COR-L47 (cell line): Measurements from ENCODE around the gene RAB34.

Experiments used
- DNase-seq: peaks from one replicate; lab custom pipeline; 2025; lab: John Stamatoyannopoulos, UW

The RAB34 gene, protein sequence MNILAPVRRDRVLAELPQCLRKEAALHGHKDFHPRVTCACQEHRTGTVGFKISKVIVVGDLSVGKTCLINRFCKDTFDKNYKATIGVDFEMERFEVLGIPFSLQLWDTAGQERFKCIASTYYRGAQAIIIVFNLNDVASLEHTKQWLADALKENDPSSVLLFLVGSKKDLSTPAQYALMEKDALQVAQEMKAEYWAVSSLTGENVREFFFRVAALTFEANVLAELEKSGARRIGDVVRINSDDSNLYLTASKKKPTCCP

DNA sequence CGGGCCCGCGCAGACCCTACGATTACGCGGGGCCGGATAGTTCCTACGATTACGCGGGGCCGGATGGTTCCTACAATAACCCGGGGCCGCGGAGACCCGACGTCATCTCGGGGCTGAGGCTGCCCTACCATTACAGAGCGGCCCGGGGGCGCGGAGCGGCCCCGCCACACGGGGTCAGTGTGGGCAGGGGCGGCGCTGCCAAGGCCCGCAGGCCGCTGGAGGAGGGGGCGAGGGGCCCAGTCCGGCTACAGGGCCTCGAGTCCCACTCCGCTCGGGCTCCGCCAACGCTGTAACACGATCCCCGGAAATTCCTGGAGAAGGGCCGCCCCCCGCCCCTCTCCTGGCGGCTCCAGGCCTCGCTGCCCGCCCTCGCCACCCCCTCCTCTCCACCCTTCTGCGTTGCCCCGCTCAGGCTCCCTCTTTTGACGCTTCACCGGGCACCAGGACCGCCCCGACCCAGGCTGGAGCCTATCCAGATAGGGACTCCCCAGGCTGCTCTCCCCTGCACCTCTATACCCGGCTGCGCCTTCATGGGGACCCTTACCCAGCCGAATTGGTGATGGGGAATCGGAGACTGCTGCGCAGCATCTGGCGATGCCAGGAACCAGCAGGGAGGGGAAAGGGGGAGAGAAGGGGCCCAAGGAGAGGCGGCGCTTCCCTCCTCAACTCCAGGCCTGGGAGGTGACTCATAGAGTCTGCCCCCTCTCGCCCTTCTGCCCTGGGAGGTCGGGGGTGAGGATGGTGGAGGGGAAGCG, at the start of gene RAB34:
TSS of gene RAB34 (minus strand) at position 291 of the 755 bp plus-strand sequence. CDS start 602 bp downstream, outside the sequence.
- no peak for DNase-seq

DNA sequence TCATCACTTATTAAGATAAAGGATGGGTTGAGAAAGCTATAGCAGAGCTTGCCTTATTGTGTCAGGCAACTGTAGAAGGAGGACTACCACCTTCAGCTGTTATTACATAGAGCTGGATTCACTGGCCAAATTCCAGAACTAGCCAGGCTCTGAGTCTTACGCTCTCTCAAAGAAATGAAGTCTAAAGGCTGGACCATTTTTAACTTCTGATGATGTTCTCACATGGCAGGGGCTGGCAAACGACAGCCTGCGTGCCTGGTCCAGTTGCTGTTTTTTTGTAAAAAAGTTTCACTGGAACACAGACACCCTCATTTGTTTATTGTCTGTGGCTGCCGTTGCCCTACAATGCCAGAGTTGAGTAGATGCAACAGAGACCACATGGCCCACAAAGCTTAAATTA, 47.4 kb upstream of the RAB34 start:
- no peak for DNase-seq

DNA sequence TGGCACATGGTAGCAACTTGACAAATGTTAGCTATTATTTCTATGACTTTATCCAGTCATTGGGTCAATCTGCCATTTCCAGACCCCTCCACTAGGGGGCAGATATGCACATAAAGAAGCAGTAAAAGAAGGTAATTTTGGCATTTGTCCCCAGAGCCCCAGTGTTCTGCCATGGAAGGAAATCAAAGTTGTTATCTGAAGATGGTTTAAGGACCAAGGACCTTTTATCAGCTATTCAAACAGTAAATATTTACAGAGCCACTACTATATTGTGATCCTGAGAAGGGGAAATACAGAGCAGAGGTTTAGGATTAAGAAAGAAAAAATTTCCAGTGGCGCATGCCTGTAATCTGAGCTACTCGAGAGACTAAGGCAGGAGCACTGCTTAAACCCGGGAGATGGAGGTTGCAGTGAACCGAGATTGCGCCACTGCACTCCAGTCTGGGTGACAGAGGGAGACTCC, 46.2 kb upstream of the RAB34 start:
- DNase-seq, result peak; percentile 72

DNA sequence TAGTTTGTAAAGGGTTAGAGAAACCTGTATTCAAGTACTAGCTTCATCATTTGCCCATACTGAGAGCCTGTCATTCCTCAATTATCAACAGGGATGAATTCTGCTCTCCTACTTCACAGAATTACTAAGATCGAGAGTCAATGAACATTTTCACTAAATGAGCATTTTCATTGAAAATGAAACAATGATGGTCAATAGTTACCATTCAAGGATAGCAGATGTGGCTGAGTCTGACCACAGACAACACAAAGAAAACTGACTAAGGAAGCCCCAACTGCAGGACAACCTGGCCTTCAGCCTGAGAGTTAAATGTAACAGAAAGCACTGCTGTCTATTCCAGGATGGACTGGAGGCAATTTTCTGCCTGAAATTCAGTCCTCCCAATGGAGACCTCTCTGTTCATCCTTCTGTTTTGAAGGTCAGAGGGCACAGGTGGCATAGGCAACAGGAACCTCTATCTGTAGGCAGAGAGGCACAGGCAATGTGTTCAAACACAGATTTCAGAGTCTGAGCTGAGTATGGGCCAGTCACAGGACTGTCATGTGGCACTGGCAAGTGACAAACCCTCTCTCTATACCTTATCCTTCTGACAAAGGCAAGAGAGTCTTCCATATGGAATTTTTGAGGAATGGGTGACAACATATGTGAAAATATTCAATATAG, 45.6 kb upstream of the RAB34 start:
- no peak for DNase-seq

DNA sequence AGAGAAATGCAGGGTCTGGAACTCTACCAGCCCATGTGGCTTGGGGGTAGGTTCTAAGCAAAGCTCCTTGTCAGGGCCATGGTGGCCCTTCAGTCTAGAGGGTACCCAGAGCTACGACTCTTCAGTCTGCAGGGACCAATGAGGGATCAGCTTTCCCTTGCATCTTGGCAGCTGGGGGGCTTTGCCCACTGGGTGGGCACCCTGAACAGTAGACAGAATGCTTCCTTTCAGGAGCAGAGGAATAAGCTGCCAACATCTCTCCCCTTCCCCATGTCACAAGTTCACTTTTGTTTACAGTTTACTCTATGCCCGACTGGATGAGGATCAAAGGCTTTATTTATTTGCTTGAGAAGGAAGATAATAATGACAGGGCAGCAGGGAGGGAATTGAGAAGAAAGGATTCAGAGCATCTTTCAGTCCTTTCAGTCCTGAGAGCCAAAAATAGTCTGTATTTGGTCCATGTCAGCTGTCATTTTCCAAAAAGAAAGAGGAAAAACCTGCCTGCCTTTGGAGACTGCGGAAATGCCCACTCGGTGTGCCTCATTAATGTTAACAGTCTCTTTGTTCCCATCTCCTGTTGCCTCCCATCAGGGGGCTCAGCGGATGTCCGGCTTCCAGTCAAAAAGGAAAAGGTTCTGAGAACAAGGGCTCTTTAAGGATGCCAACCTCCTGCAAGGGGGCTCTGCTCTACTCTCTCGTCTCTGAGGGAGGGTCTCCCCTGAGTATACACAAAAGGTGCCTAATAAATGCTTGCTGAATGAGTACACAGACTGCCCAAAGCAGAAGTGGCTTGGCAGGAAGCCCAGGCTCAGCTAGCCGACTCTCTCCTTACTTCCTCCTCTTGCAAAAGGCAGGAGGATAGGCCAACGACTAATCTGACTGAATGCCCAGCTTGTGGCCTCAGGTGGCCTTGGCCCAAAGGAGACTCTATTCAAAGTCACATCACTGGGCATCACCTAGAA, 43.2 kb upstream of the RAB34 start:
- DNase-seq, result peak; percentile 69

DNA sequence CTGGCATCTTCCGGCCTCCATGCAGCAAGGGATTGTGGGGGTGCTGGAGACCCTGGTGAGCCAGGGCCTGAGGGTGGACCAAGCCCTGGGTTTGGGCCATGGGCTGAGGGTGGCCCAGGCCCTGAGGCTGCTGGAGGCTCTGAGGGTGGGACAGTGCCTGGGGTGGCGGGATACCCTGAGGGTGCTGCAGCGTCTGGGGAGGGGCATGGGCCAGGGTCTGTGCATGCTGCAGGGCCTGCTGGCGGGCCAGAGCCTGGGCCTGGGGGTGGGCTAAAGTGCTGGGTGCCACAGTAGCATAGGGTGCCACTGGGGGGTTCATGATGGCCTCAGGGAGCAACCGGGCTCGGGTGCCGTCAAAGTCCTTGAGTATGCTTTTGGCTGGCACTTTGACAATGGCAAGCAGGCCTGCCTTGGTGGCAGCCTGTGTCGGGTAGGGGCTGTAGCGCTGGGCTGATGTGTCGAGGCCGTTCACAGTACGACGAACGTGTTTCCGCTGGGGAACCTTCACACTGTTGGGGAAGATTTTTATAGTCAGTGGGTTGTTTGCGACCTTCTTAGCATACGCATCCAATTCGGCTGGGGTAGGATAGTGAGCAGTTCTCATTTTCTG, 41.7 kb upstream of the RAB34 start:
- no peak for DNase-seq

DNA sequence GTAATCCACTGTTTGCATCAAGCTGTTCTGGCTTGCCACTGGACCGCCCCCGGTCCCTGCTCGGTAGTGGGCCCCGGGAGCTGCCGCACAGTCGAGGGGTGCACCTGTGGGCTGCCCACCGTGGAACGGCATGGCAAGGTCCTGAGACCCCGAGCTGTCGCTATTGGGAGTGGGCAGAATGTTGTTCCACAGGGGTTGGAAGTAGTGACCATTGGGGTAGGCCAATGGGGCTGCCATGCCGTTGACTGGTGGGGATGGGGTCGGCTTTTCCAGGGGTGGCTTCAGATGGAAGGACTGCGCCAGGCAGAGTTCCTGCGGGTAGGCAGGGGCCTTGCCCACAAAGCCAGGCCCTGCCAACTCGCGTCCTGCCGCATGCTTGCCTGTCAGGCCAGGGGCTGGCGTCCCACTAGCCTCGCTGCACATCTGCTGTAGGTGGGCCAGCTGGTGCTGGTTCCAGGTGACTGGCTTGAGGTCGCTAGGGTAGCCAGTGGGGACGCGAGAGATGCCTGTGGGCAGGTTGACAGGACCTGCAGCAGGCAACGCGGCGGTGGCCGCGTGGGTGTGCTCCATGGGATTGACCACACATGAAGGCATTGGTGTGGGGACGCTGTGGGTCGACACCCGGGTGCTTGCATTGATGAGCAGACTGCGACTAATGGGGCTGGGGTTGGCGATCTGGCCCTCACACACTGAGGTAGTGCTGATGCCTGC, 40.9 kb upstream of the RAB34 start:
- DNase-seq, result no peak

DNA sequence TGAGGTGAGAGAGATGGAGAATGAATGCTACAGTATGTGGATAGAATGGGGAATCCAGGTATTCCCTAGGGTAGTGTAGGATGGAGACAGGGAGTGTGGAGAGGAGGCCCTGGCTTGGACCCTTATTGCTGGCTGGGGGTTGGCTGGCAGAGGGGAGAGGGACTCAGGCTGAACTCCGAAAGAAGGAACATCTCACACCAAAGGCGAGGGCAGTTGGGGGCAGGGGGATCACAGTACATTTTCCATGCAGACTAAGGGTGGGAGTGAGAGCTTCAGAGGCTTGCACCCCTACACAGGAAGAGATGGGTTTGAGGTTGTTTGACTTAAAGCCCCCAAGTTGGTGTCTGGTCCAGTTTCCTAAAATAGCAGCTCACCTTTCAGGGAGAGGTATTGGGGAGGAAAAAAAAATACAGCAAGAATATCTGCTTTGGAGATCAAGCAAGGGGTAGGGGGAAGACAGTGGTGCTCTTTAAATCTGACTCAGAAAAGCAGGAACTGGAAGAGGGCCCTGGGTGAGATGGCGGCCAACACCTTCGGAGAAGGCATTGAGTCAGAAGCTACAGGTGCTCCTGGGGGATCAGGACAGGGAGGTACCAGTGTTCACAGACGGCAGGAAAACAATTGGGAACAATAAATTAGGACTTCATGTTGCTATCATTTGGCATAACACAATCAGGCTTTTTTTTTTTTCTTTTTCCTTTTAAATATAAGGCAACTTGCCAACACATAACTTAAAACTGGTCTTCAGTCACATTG, 38.6 kb upstream of the RAB34 start:
- DNase-seq, result no peak

DNA sequence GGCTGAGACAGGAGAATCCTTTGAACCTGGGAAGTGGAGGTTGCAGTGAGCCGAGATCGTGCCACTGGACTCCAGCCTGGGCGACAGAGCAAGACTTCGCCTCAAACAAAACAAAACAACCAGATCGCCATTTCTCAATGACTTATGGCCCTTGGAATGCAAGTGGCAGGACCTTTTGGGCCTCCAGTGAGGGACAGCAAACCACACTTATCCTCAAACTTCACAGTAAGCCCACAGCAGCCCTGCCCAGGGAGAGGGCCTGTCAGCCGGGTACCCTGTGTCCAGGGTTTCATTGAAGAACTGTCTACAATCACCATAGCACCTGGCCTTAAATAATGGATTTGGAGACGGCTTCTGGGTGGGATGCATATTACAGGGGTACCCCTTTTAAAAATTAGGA, 37.8 kb upstream of the RAB34 start:
- DNase-seq, result no peak

DNA sequence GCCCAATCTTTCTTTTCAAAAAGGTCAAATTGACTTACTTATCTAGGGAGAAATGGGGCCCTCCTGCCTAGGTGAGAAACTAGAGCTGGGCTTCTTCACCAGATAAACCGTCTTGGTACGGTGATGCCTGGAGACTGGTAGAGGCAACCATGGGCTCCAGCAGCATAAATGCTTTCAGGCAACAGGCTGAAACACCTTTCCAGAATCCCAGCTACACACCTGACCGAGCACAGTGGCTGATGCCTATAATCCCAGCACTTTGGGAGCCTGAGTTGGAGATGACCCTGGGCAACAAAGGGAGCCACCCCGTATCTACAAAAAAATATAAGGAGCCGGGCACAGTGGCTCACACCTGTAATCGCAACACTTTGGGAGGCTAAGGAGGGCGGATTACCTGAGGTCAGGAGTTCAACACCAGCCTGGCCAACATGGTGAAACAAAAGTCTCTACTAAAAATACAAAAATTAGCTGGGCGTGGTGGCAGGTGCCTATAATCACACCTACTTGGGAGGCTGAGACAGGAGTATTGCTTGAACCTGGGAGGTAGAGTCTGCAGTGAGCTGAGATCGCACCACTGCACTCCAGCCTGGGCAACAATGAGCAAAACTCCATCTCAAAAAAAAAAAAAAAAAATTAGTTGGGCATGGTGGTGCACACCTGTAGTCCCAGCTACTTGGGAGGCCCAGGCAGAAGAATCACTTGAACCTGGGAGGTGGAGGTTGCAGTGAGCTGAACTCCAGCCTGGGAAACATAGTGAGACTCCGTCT, 34.1 kb upstream of the RAB34 start:
- no peak for DNase-seq

DNA sequence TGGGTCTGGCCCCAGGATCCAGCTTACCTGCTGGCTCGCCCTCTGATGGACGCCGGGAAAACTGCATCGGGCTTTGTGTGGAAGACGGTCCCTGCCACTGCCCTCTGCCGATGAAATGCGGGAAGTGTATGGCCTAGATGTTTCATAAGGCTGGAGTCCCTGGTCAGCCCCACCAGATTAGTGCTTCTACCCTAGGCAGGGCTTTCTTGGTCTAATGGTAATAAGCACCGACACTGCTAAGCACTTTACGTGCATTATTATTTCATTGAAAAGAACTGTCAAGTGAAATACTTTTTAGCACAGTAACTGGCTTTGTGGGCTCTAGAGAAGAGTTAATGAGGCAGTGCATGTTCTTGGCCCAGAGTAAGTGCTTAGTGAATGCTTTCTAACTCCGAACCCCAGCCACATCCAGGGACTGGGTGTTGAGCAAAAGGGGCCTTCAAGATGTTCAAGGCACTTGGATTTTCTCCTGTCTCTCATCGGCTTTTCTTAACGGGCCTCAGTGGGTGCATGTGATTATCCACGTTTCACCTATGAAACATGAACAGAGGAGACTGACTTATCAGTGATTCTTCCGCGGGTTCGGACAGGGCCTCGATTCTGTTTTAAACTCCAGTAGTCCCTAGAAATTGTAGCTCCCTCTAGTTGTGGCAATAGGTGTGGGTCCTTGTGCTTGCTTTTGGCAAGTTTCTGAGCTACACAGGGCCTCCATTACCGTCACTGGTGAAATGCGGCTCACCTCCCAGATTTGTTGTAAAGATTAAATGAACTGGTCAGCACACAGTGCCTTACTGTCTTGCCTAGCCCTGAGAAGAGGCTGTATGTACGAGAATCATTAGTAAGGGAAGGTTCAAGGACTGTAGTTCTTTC, 32.7 kb upstream of the RAB34 start:
- peak; percentile 86 for DNase-seq

DNA sequence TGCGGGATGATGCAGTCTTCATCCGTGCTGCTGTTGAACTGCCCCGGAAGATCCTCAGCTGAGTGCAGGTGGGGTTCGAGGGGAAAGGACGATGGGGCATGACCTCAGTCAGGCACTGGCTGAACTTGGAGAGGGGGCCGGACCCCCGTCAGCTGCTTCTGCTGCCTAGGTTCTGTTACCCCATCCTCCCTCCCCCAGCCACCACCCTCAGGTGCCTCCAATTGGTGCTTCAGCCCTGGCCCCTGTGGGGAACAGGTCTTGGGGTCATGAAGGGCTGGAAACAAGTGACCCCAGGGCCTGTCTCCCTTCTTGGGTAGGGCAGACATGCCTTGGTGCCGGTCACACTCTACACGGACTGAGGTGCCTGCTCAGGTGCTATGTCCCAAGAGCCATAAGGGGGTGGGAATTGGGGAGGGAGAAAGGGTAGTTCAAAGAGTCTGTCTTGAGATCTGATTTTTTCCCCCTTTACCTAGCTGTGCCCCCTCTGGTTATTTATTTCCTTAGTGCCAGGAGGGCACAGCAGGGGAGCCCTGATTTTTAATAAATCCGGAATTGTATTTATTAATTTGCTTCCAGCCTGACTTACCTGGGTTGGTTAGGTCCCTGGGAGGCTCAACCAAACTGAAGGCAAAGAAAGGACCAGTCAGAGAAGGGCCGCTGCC, 32.0 kb upstream of the RAB34 start:
- DNase-seq, result no peak

DNA sequence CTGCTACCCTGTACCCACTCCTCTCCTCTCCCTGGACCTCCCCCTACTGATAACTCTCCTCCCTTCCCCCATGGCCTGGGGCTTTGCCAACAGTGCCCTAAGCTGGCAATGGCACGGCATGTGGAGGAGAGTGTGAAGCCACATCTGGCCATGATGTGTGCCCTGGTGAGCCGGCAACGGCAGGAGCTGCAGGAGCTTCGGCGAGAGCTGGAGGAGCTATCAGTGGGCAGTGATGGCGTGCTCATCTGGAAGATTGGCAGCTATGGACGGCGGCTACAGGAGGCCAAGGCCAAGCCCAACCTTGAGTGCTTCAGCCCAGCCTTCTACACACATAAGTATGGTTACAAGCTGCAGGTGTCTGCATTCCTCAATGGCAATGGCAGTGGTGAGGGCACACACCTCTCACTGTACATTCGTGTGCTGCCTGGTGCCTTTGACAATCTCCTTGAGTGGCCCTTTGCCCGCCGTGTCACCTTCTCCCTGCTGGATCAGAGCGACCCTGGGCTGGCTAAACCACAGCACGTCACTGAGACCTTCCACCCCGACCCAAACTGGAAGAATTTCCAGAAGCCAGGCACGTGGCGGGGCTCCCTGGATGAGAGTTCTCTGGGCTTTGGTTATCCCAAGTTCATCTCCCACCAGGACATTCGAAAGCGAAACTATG, 31.3 kb upstream of the RAB34 start:
- no peak for DNase-seq

DNA sequence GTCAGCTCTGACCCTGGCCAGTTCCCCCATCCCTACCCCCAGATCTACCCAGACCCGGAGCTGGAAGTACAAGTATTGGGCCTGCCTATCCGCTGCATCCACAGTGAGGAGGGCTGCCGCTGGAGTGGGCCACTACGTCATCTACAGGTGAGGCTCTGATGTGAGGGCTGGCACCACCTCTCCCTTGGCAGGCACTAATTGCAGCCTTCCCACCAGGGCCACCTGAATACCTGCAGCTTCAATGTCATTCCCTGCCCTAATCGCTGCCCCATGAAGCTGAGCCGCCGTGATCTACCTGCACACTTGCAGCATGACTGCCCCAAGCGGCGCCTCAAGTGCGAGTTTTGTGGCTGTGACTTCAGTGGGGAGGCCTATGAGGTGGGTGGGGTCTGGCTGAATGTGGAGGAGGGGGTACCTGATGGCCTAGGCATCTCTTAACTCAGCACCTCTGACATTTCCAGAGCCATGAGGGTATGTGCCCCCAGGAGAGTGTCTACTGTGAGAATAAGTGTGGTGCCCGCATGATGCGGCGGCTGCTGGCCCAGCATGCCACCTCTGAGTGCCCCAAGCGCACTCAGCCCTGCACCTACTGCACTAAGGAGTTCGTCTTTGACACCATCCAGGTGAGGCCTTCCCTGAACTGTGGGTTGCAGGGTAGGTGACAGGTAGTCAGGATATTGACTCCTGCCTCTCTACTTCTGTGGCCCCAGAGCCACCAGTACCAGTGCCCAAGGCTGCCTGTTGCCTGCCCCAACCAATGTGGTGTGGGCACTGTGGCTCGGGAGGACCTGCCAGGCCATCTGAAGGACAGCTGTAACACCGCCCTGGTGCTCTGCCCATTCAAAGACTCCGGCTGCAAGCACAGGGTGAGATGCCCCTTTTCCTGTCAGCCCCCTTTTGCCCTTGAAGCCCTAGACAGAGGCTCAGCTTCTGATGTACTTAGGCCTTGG, 30.4 kb upstream of the RAB34 start:
- DNase-seq, result no peak

DNA sequence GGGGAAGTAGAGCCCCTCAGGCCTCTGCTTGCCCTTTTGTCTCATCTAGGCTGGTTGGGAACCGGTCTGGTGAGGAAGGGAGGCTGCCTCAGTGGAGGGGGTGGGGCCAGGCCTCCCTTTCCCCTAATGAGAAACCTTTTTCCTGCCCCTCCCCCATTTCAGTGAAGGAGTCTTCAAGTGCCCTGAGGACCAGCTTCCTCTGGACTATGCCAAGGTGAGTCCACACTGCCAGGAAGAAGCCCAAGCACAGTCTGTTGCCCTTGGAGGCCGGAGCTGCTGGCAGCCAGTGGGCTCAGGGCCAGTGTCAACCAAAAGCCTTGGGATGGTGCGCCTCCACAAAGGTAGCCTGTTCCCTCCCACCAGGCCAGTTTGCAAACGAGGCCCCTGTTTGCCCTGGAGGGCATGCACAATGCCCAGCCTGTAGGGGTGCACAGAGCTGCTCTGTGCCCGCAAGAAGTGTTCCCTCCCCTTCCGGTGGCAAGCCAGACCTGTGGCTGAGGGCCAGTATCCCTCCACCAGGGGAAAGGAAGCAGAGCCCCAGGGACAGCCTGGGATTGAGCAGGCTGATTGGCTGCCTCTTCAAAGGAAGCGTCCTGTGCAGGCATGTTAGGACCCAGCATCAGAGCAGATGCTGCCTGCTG, 29.5 kb upstream of the RAB34 start:
- no peak for DNase-seq
